GM12878 (cell line): ENCODE measurements around the gene P2RX2. TPM values are rescaled to one million over a fixed set of nuclear protein-coding genes. Genes with fewer than 3 reads are reported as not detected.

ENCODE experiments used
- ATAC-seq: fragments of 200-7000 bp; cut with Tn5 transposase; 3 replicates; pipeline ENCODE4 v1.9.1; 2020; ENCODE audit warnings: mild to moderate bottlenecking, moderate library complexity
- BruUV-seq: library from RNA; stranded (reverse); fragments of 400-500 nt; replicated peaks from 2 replicates; lab custom pipeline; 2021; lab: Mats Ljungman, UMichigan
- CTCF ChIA-PET: fragments of 300-600 bp; sonication (Branson Sonifier 250); formaldehyde crosslinking; extraction: SDS; loops from one replicate; lab custom pipeline; 2021; ENCODE audit warnings: inconsistent platforms; lab: Yijun Ruan, JAX
- POLR2A ChIA-PET: fragments of 350-600 bp; formaldehyde crosslinking; extraction: SDS; loops from one replicate; lab custom pipeline; 2021; ENCODE audit warnings: inconsistent platforms; lab: Charles Lee
- RAD21 ChIA-PET: fragments of 300-600 bp; sonication (Branson Sonifier 250); formaldehyde crosslinking; loops from one replicate; lab custom pipeline; 2023; ENCODE audit warnings: antibody characterized with exemption; ENCODE audit not compliant: unreplicated experiment; lab: Charles Lee
- SMC1A ChIA-PET: fragments of 300-600 bp; sonication (Branson Sonifier 250); formaldehyde crosslinking; loops from one replicate; lab custom pipeline; 2023; ENCODE audit not compliant: unreplicated experiment, uncharacterized antibody; lab: Charles Lee
- DNase-seq: peaks from one replicate; pipeline ENCODE4 v3.0.0-alpha.2; 2011; ENCODE audit warnings: low read depth, low spot score
- FAIRE-seq: peaks from 3 replicates; lab custom pipeline; 2011; peaks lifted over from hg19 to GRCh38; lab: Jason Lieb, UNC
- H2AFZ ChIP-seq: 2 replicates; pipeline ENCODE4 v1.6.0; 2011; ENCODE audit warnings: low read depth, low read length, control low read depth; ENCODE audit not compliant: control insufficient read depth
- H3K27ac ChIP-seq: 2 replicates; pipeline ENCODE4 v1.5.1; 2011; ENCODE audit warnings: control low read depth; ENCODE audit not compliant: control insufficient read depth, insufficient read depth
- H3K27me3 ChIP-seq, 2 experiments: replicated peaks in 1 of 2; 2 replicates each; pipeline versions ENCODE4 v1.6.0 to v1.6.1; 2011; ENCODE audit warnings: low read length in 1 of 2; ENCODE audit not compliant: control insufficient read depth in 2 of 2, insufficient read depth in 2 of 2
- H3K36me3 ChIP-seq, 2 experiments: 2 replicates each; pipeline ENCODE4 v1.5.1; 2011; ENCODE audit warnings: low read length in 1 of 2; ENCODE audit not compliant: control insufficient read depth in 2 of 2, insufficient read depth in 2 of 2
- H3K4me1 ChIP-seq: 2 replicates; pipeline ENCODE4 v1.6.1; 2011; ENCODE audit warnings: mild to moderate bottlenecking, low read length, moderate library complexity, mixed read lengths; ENCODE audit not compliant: control insufficient read depth, insufficient read depth
- H3K4me2 ChIP-seq: 2 replicates; pipeline ENCODE4 v1.6.0; 2011; ENCODE audit warnings: control low read depth; ENCODE audit not compliant: control insufficient read depth, insufficient read depth
- H3K4me3 ChIP-seq: fragments of 200-600 bp; sonication (generic); 2 replicates; pipeline ENCODE4 v1.5.1; 2016
- H3K79me2 ChIP-seq: 2 replicates; pipeline ENCODE4 v1.6.0; 2011; ENCODE audit warnings: low read length; ENCODE audit not compliant: control insufficient read depth, insufficient read depth
- H3K9ac ChIP-seq: 2 replicates; pipeline ENCODE4 v1.8.0; 2011; ENCODE audit warnings: low read length, control low read depth, mixed read lengths; ENCODE audit not compliant: control insufficient read depth, insufficient read depth
- H3K9me3 ChIP-seq: replicated peaks from 3 replicates; pipeline ENCODE4 v1.5.1; 2011; ENCODE audit warnings: mild to moderate bottlenecking, low read length; ENCODE audit not compliant: control insufficient read depth, insufficient read depth
- H4K20me1 ChIP-seq: 2 replicates; pipeline ENCODE4 v1.6.0; 2011; ENCODE audit not compliant: control insufficient read depth, insufficient read depth
- ATF3 ChIP-seq: IDR thresholded peaks from 2 replicates; pipeline ENCODE4 v1.6.1; 2011; ENCODE audit warnings: low read depth, mild to moderate bottlenecking, low read length, moderate library complexity, borderline replicate concordance; ENCODE audit errors: extremely low read depth
- CHD2 ChIP-seq: IDR thresholded peaks from 2 replicates; pipeline ENCODE4 v1.6.1; 2011; ENCODE audit warnings: low read depth, low read length, improper control_type of control experiment, borderline replicate concordance
- DPF2 ChIP-seq: fragments of 450-650 bp; IDR thresholded peaks from 2 replicates; pipeline ENCODE4 v1.6.1; 2017; ENCODE audit warnings: mild to moderate bottlenecking
- E2F8 ChIP-seq: fragments of 450-650 bp; IDR thresholded peaks from 2 replicates; pipeline ENCODE4 v1.6.1; 2018; ENCODE audit warnings: mild to moderate bottlenecking, low read depth, moderate library complexity; ENCODE audit not compliant: partially characterized antibody
- FOXM1 ChIP-seq: IDR thresholded peaks from 2 replicates; pipeline ENCODE4 v1.6.1; 2012; ENCODE audit warnings: low read depth, mild to moderate bottlenecking, inconsistent platforms, low read length, moderate library complexity
- HDAC6 ChIP-seq: fragments of 200-600 bp; sonication (generic); IDR thresholded peaks from one replicate; pipeline ENCODE4 v1.8.0; 2017; ENCODE audit warnings: antibody characterized with exemption; ENCODE audit not compliant: unreplicated experiment
- MYB ChIP-seq: fragments of 150-350 bp; IDR thresholded peaks from 2 replicates; pipeline ENCODE4 v1.6.1; 2014; ENCODE audit warnings: mild to moderate bottlenecking, low read depth, low read length, borderline replicate concordance
- PML ChIP-seq: IDR thresholded peaks from 2 replicates; pipeline ENCODE4 v1.6.1; 2012; ENCODE audit warnings: low read length, inconsistent platforms
- RB1 ChIP-seq: fragments of 450-650 bp; formaldehyde crosslinking; IDR thresholded peaks from 2 replicates; pipeline ENCODE4 v1.6.1; 2017; ENCODE audit warnings: mild to moderate bottlenecking, borderline replicate concordance
- RBBP5 ChIP-seq: fragments of 200-600 bp; sonication (generic); conservative IDR thresholded peaks from 2 replicates; pipeline ENCODE4 v1.6.1; 2016
- WGBS: methylation state at CpG from one replicate; pipeline ENCODE4 v1.1.6; 2016; ENCODE audit warnings: low lambda C conversion rate; ENCODE audit not compliant: insufficient replicate concordance, insufficient coverage; ENCODE audit errors: missing lambda C conversion rate; 5-methylcytosine and 5-hydroxymethylcytosine counted together
- in situ Hi-C: fragments of 300-500 bp; cut with MboI; formaldehyde crosslinking; loops from 9 replicates; pipeline ENCODE4 v1.14.3; 2018; ENCODE audit warnings: mixed read lengths
- intact Hi-C: fragments of 100-400 bp; cut with micrococcal nuclease; formaldehyde crosslinking; loops from one replicate; pipeline ENCODE4 v1.14.2; 2022; ENCODE audit not compliant: unreplicated experiment
- polyA plus RNA-seq, 11 experiments: library from polyadenylated mRNA; depleted of rRNA in 4 of 11; unstranded in 6 of 11; stranded (reverse) in 5 of 11; fragments of >200 nt; fragmentation: Nextera tagmentation in 4 of 11; fragmentation: Illumina TruSeq in 1 of 11; extraction: Ambion mirVana in 4 of 11; extraction: Trizol in 1 of 11; gene quantifications; 1 replicate in 1 of 11; 2 replicates in 10 of 11; pipeline versions ENCODE4 v1.2.1 to v1.2.3, GENCODE V29; 2011 to 2016; ENCODE audit warnings: inconsistent platforms in 2 of 11, missing spikeins in 2 of 11, low read depth in 1 of 11
- total RNA-seq, 4 experiments: library from RNA; depleted of rRNA in 3 of 4; stranded (reverse); fragments of >200 nt in 3 of 4; fragmentation: Illumina TruSeq in 1 of 4; extraction: Trizol in 1 of 4; gene quantifications; 2 replicates each; pipeline versions ENCODE4 v1.2.1 to v1.2.3, GENCODE V29; 2013 to 2021

P2RX2 gene
- total and polyA plus RNA-seq, 10 of the 15 experiments (the other 5 are each of a cell fraction or from before 2014, with no cell fraction given), result not detected

DNA sequence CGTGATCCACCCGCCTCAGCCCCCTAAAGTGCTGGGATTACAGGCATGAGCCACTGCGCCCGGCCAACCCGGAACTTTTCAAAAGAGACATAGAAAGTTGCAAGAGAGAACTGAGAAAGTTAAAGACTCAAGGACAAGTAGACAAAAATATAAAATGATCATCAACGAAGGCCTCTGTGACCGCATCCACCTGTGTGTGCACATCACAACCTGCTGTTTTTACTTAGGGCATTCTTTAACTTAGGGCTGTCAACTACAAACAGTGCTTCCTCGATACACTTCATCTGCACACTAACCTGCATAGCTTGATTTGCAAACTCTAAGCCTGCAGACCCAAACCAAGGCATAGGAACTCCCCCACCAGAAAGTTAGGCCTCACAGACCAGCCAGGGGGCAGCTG is 14.8 kb downstream of the P2RX2 start:
- no peaks in the 10 kb centered on the region for H3K27me3 ChIP-seq
- no peak overlapping the region; the same call in 1 of the 2 replicates for H3K27ac ChIP-seq
- no TSS peak for BruUV-seq
- CTCF ChIA-PET, result interaction anchor here (1.1 kb wide), 1 partner anchor 19 kb away, joined by 3 read pairs; no protein-coding TSS in a partner anchor
- no peak overlapping the region for H3K4me3 ChIP-seq
- no peak overlapping the region for H3K9ac ChIP-seq
- POLR2A ChIA-PET, result no interaction called here
- no peaks in the 10 kb centered on the region for H4K20me1 ChIP-seq
- intact Hi-C loops (no loop called here), in situ Hi-C loops (no loop called here)
- H3K79me2 ChIP-seq, result no peaks in the 10 kb centered on the region
- TF ChIP-seq CHD2 (no peak), MYB (no peak), E2F8 (no peak), DPF2 (no peak), ATF3 (no peak), RB1 (no peak), PML (no peak), FOXM1 (no peak), RBBP5 (no peak), HDAC6 (no peak)
- H3K4me1 ChIP-seq, result no peaks in the 10 kb centered on the region; the same call in 1 of the 2 replicates
- SMC1A ChIA-PET, result no interaction called here
- WGBS, result 96% methylated on average over 8 of the region's 8 CpGs
- ATAC-seq (no peak), DNase-seq (no peak), FAIRE-seq (no peak)
- no peak overlapping the region for H3K4me2 ChIP-seq
- no peak overlapping the region for H2AFZ ChIP-seq
- H3K36me3 ChIP-seq, result peaks cover 26 to 44% of the 10 kb centered on the region in 2 experiments
- RAD21 ChIA-PET, result no interaction called here
- no peaks in the 10 kb centered on the region for H3K9me3 ChIP-seq
